Superior temporal gyrus (tissue), 1 donor: Measurements from ENCODE around the gene SECTM1.

Experiments
- DNase-seq: peaks from one replicate; pipeline ENCODE4 v3.0.0-alpha.2; 2016; ENCODE audit errors: extremely low spot score

The SECTM1 gene

GRCh38 chr17:82315703-82316358 lies 17.7 kb downstream of the SECTM1 start:
- DNase-seq, result no peak

GRCh38 chr17:82314727-82315605 lies 18.6 kb downstream of the SECTM1 start:
- no peak for DNase-seq

- no peak for DNase-seq
These were observed 19.4 kb downstream of the SECTM1 start for GRCh38 chr17:82314012-82314726.

- no peak for DNase-seq
These were observed 20.2 kb downstream of the SECTM1 start for GRCh38 chr17:82313195-82314011.

GRCh38 chr17:82311971-82312370 lies 21.6 kb downstream of the SECTM1 start:
- DNase-seq, result no peak

- DNase-seq, result no peak
These were observed 22.7 kb downstream of the SECTM1 start for GRCh38 chr17:82310877-82311276.

- DNase-seq, result no peak
These were observed 23.7 kb downstream of the SECTM1 start for GRCh38 chr17:82309656-82310570.

GRCh38 chr17:82305727-82306300 lies 27.8 kb downstream of the SECTM1 start:
- no peak for DNase-seq

GRCh38 chr17:82304826-82305726 lies 28.5 kb downstream of the SECTM1 start:
- no peak for DNase-seq

- no peak for DNase-seq
These were observed 29.4 kb downstream of the SECTM1 start for GRCh38 chr17:82303944-82304808.

GRCh38 chr17:82302991-82303943 lies 30.3 kb downstream of the SECTM1 start:
- DNase-seq, result no peak

GRCh38 chr17:82302568-82302963 lies 31.0 kb downstream of the SECTM1 start:
- no peak for DNase-seq

GRCh38 chr17:82301916-82302567 lies 31.5 kb downstream of the SECTM1 start:
- DNase-seq, result no peak

- DNase-seq, result no peak
These were observed 32.2 kb downstream of the SECTM1 start for GRCh38 chr17:82301300-82301915.

GRCh38 chr17:82300707-82301270 lies 32.8 kb downstream of the SECTM1 start:
- peak; percentile 19 for DNase-seq

GRCh38 chr17:82300228-82300627 lies 33.3 kb downstream of the SECTM1 start:
- no peak for DNase-seq
